Occipital lobe (tissue), 2 donors: Measurements from ENCODE around the gene ADCK1. TPM values are rescaled to one million over a fixed set of nuclear protein-coding genes. Genes with fewer than 3 reads are reported as not detected.
A peak's percentile ranks its signal among the peaks of the same experiment; 100 is the strongest.
"Not testable (repeated sequence)": the region's sequence is repeated elsewhere in the genome, so short reads cannot be mapped to it uniquely, and the experiment has no call there.

ENCODE experiments used
- DNase-seq: peaks from one replicate; lab custom pipeline; 2025; lab: John Stamatoyannopoulos, UW
- total RNA-seq: library from RNA; depleted of rRNA; stranded (reverse); fragments of >200 nt; gene quantifications from one replicate; pipeline ENCODE4 v1.2.3, GENCODE V29; 2014

ADCK1 gene
- total RNA-seq, 1 donor from 2014 or later: 9.4 TPM

DNA sequence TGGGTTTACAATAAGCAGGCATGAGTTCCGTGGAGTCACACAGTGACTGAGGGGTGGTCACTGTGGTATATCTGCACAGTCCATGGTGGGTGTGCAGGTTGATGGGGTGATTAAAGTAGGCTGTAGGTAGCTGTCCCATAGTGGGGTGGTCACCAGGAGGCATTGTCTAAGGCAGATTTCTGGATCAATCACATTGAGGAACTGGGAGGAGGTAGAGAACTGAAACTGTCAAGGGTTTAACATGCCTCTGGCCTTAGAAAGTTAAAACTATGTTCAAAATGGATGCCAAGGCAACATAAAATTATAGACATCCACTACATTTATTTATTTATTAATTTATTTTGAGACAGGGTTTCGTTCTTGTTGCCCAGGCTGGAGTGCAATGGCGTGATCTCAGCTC is 8.3 kb downstream of the ADCK1 start:
- DNase-seq: no peak

DNA sequence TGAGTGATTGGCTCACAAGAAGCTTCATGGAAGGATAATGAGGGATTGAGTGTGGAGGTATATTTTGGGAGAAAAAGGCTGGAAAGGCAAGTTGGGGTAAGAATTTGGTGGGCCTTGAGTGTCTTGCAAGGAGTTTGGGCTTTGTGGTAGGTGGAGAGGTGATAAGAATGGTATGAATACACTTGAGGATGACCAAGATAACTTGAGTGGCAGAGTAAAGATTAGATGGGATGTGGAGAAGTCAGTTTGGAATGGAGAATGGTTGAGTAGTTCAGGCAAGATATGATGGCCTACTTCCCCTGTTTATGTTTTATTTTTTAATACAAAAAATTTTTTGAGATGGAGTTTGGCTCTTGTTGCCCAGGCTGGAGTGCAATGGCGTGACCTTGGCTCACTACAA is 9.1 kb downstream of the ADCK1 start:
- DNase-seq: no peak

DNA sequence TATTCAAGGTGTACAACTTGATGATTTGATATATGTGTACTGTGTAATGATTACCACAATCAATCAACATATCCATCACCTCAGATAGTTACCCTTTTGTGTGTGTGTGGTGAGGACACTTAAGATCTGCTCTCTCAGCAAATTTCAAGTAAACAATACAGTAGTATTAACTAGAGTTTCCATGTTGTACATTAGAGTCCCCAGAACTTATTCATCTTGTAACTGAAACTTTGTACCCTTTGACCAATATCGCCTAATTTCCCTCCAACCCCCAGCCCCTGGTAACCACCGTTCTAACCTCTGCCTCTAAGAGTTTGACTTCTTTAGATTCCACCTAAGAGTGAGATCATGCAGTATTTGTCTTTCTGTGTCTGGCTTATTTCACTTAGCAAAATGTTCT is 12.1 kb downstream of the ADCK1 start:
- DNase-seq: no peak

DNA sequence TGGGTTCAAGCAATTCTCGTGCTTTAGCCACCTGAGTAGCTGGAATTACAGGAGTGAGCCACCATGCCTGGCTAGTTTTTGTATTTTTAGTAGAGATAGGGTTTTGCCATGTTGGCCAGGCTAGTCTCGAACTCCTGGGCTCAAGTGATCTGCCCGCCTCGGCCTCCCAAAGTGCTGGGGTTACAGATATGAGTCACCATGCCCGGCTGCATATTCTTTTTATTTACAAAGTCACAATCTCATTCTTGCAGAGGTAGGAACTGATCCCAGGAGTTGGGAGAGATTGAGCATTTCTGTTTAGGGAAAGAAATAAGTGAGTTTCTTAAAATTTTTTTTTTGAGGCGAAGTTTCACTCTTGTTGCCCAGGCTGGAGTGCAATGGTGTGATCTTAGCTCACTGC is 12.8 kb downstream of the ADCK1 start:
- DNase-seq: not testable (repeated sequence)

DNA sequence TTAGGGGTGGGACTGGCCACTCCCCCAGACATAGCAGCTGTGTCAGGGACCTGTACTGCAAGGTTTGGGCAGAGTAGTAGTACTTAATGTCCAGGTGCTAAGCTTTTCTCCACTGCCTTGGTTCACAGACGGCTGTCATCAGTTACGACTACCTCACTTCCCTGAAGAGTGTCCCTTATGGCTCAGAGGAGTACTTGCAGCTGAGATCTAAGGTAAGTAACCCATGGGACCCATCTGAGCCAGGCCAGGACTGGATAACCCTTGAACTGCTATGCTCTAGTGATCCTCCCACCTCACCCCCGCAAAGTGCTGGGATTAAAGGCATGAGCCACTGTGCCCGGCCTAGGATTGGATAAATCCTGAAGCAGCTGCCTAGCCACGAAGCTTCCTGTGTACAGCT is 22.4 kb downstream of the ADCK1 start:
- DNase-seq: no peak

DNA sequence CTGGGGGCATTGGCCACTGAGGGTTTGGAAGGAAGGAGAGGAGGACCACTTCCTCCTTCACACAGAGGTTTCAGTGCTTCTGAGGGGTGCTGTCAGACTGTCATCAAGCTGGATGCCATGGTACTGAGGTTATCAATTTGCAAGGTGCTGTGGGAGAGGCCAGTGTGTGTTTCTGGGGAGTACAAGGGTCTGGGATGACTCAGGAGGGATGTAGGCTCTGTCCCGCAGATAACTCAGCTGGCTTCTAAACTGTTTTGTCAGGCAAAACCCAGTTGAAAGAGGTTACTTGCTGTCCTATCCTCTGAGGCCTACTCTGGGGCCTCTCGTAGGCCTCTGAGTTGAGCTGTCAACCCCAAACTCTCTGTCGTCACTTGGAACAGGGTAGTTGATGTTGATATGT is 22.8 kb downstream of the ADCK1 start:
- no peak for DNase-seq

DNA sequence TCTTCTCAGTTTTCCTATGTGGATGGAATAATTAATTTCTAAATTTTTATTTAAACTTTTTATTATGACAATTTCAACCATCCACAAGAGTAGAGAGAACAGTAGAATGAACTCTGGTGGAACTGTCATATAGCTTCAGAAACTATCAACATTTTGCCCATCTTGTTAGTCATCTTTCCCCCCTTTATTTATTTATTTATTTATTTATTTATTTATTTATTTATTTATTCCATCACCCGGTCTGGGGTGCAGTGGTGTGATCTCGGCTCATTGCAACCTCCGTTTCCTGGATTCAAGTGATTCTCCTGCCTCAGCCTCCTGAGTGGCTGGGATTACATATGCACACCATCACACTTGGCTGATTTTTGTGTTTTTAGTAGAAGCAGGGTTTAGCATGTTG is 23.5 kb downstream of the ADCK1 start:
- DNase-seq: no peak

DNA sequence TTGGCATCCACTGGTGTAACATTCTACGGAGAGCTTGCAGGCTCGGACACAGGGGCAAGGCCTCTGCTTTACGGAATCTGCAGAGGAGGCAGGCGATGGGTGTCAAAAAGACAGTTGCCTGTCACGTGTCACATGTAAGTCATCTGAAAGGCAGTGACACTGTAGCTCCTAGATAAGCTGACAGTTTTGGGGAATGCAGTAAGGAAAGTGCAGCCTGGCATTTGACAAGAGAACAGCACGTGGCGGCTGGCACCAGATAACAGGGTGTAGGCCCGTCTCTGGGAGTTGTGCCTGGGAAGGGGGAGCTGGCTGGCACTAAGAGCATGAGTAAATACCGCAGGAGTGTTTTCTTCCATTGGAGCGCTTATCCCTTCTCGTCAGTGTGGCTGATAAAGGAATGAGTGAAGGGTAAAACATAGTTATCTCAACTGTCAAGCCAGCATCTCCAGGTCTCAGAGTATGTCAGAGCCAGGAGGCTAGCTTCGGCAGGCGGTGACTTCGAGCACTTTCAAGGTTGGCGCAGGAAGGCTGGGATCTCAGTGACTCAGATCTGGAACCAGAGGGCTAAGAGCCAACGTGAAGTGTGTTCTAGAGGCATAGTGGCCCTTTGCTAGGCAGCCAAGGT is 26.1 kb downstream of the ADCK1 start:
- no peak for DNase-seq

DNA sequence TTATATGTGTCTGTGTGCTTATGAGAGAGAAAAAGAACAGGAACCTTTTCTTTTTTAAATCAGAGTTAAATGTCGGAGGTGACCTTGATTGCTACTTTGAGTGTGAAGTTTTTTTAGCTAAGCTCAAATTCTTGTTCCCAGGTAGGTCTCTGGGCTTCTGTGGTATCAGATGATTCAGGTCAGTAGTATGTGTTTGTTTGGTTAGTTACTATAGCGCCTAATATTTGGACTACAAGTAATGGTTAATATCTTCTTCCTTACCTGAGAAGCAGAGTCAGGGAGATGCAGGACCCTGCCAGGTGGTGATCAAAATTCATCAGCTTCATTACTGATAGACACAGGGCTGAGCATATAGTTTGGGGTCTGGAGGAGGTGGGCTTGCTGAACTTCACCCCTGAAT is 30.8 kb downstream of the ADCK1 start:
- DNase-seq: no peak

DNA sequence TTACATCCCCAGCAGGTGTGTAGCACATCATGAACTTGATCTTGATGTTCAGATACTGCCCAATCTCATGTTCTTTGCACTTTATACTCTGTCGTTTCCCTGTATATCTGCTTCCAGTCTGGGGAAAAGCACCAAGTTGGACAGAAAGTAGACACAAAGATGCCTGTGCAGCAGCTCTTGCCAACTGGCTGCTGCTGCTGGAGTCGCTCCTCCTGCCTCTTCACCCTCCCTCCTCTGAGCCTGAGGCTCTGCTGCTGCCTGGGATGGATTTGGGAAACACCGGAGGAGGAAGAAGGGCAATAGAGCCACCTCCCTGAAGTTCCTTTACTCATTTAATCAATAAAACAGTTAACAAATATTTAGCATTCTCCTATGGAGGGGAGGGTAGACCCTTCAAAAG is 32.4 kb downstream of the ADCK1 start:
- no peak for DNase-seq

DNA sequence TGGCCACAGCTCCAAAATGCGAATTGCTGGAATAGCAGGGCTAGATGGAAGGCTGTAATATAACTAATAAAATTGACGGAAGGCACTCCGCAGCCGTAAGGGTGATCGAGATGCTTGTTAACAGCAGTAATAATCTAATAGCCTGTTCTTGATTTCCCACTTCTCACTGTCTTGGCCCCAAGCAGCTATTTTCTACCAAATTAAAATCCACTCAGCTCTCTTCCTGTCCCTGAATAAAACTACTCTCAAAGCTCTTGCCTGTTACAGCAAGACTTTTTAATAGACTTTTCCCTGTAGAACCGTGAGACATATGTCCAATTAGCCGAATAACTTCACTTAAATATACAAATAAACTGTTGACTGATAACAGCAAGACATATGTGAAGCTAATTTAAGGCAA is 38.0 kb downstream of the ADCK1 start:
- DNase-seq: no peak

DNA sequence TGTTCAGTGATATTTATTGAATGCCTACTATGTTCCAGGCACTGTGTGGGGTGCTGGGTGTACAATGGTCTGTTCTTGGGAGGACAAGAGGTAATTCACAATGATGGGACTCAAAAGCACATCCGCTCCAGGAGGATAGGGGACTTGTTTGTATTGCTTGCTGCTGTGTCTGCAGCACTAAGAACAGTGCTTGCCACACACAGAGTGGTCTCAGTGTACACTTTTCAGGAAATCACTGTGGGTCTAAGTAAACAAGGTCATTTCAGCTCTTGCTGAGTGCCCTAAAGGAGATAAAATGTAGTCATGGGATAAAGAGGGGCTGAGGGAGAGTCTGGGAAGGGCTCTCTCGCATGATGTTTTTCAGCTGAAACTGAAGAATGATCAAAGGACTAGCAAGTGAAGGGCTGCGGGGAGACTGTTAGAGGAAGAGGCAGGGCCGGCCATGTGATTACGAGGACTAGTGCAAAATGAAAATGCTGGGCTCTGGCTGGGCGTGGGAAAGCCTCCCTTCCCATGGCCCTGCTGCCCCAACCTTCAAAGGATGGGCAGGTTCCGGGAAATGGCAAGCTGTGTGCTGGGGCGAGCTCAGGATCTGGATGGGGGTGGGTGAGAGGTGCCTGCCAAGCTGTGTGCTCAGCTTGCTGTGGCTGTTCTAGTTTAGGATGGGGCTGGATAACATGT is 39.1 kb downstream of the ADCK1 start:
- DNase-seq: peak; percentile 17

DNA sequence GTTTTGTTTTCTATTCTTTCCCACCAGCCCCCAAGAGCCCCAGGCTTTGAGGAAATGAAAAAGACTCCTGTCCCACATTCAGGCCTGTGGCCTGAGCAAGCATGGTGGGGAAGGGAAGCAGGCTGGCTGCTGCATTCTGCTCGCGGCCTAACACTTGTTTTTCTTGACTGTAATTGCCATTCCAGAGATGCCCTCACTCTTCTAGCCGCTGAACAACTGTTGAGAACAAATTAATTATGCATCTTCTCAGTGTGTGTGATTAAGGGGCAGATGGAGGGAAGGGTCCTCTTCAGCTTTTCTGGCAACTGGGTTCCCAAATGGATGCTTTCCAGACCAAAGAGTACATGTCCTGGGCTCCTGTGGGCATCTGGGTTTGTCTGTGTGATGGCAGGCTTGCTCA is 43.3 kb downstream of the ADCK1 start:
- no peak for DNase-seq

DNA sequence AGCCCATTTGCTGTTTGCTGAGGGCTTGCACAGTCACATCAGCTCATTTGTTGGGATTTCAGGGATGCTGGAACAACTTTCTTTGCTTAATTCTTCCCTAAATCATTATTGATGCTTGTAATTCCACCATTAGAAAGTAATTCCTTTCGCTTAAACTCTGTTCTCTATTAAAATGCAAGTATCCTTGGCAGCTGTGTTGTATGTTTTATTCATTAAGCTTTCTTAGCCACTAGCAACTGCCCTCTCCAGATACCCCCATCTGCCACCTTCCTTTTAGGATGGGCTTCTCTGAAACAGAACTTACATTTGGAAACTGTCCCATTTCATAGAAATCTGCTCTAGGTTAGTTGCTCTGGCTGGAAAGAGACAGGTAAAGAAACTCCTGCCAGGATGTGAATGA is 43.7 kb downstream of the ADCK1 start:
- no peak for DNase-seq

DNA sequence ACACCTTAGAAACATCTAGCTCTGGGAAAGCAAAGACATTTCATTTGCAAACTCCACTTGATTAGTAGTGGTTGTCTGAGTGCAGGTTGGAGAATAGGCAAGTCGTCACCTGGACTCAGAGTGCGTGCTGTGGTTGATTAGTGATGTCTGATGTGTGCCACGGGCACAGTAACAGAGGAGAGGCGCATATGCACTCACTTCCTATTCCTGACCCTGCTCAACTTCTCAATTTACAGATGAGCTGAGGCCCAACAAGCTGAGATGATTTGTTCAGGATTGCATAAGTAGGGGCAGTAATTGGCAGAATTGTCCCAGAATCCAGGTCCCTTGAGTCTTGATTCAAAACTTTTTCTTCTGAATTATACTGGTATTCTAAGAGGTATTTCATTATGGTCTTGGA is 44.9 kb downstream of the ADCK1 start:
- no peak for DNase-seq

DNA sequence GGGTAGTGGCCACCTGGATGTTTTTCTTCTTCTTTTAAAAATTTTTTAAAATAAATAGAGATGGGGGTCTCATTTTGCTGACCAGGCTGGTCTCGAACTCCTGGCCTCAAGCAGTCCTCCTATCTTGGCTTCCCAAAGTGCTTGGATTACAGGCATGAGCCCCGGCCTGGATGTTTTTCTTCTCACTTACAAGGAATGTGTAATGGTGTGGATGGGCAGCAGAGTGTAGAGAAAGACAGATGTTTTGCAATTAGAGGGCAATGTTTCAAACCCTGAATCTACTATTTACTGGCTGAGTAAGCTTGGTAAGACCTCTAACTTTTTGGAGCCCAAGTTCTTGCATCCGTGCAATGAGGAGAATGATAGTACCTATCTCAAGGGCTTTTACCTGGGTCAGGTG is 48.1 kb downstream of the ADCK1 start:
- DNase-seq: no peak

DNA sequence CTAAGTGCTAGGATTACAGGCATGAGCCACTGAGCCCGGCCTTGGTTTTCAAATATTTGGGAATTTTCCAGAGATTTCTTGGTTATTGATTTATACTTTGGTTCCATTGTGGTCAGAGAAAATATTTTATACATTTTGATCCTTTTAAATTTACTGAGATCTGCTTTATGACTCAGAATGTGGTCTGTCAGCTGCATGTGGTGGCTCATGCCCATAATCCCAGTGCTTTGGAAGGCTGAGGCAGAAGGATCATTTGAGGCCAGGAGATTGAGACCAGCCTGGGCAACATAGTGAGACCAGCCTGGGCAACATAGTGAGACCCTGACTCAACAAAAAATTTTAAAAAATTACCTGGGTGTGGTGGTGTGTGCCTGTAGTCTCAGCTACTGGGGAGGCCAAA is 49.8 kb downstream of the ADCK1 start:
- DNase-seq: no peak

DNA sequence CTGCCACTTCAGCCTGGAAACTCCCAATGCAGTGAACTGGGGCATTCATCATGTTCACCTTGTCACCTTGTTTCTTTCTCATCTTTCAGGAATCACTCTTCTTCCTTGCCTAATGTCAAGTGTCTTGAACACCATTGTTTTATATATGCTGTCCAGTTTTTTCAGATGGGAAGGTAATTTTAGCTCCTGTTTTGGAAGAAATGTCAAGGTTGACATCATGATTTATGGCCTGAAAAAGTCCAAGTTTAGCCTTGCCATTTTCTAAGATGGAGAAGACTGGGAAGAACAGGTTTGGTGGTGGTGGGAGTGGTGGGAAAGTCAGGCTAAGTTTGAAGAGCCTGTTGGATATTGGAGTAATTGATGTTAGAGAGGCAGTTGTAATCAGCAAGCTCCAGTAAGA is 54.0 kb downstream of the ADCK1 start:
- DNase-seq: no peak

DNA sequence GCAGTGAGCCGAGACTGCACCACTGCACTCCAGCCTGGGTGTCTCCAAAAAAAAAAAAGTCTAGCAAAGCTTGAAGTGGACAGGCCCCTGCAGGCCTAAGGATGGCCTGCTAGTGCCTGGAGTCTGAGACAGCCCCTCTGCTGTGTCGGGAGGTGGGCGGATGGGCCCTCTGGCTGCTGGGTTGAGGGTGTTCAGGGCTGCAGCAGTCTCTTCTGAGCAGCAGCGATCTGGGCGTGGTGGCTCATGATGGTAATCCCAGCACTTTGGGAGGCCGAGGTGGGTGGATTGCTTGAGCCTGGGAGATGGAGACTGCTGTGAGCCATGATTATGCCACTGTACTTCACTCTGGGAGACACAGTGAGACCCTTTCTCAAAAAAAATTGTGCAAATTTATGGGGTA is 57.0 kb downstream of the ADCK1 start:
- no peak for DNase-seq

DNA sequence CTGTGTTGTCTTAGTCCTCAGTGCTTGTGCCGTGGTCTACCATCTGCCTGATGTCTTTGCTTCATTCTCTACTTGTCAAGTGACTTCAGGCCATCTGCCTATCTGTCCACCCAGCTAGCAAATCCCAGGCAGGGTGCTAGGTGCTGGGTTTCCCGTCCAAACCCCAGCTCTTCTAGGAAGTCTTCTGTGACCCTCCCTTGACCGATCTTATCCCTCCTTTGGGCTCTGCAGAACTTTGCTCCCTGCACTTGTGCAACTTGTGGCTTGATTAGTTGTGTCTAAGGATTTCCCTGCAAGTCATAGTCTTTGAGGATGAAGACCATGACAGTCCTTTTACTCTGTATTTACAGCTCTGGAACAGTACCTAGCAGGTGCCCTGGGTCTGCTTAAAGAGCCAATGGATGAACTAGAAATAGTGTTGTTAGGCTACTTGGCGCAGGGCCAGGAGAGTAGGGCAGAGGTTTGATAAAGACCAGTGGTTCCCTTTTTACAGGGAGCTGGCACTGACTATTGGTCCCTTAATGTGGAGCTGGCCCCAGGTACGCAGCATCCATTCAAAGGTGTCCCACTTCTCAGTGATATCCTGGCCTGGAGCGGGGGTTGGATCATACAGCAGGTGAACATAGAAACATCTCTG is 60.1 kb downstream of the ADCK1 start:
- DNase-seq: no peak

DNA sequence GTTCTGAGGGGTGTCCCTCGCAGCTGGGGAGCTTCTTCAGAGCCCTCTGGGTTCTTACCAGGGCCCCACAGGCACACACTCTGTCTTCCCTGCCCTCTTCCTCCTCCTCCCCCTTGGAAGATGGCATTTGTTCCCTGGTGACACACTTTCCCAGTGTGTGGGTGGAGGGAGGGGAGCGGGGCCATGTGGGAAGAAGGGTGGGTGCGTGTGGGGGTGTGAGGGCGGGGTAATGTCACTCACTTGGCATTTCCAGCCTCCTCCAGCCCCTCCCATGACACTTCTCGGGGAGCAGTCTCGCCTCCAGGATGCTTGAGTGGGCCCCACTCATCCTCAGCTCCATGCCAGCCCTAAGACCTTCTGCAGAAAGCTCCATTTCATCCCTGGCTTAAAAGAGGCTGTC is 61.3 kb downstream of the ADCK1 start:
- no peak for DNase-seq

DNA sequence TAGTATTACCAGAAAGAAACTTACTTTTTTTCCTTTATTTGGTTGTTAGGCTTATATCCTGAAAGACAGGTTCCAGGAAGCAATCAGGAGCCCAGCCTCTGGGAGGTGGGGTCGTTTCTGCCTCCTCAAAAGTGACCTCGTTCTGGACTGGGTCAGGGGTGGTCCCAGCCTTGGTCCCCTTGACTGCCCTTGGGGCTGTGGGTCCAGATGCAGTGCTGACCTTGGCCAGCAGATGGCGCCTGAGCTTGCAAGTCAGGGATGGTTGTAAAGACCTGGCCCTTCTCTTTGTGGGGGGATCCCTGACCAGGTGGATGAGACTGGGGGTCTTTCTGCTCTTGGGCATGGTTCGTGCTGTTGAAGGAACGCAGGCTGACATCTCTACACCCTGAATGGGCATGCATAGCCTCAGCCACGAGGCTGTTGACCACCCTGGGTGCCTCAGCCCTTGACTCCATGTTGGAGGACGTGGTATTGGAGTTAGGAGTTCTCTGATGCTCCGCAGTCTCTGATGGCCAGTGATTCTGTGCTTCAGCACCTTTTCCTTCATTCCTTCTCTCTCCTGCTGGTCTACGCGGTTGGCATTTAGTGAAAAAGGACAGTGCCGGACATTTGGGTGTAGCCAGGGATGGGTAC is 62.4 kb downstream of the ADCK1 start:
- peak; percentile 57 for DNase-seq

DNA sequence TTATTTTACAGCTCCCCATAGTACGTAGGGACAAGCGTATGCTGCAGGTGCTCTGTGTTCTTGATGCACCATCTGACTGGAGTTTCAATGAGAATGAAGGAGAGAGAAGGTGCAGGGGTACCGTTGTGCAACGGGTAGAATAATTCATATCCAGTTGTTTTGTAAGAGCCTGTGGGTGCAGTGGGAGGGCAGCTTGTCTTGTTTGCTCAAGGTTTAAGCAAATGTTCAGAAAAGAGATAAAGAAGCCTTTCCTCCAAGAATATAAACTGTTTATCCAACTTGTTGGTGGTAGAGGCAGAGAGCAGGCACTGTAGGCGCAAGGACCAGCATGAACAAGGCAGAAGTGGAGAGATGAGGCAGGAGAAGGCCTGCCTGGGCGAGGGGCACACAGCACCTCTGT is 64.2 kb downstream of the ADCK1 start:
- DNase-seq: no peak
